ENCODE data around the gene CCL17.
"Not testable (repeated sequence)": the region's sequence is repeated elsewhere in the genome, so short reads cannot be mapped to it uniquely, and the experiment has no call there.

Gene CCL17

DNA sequence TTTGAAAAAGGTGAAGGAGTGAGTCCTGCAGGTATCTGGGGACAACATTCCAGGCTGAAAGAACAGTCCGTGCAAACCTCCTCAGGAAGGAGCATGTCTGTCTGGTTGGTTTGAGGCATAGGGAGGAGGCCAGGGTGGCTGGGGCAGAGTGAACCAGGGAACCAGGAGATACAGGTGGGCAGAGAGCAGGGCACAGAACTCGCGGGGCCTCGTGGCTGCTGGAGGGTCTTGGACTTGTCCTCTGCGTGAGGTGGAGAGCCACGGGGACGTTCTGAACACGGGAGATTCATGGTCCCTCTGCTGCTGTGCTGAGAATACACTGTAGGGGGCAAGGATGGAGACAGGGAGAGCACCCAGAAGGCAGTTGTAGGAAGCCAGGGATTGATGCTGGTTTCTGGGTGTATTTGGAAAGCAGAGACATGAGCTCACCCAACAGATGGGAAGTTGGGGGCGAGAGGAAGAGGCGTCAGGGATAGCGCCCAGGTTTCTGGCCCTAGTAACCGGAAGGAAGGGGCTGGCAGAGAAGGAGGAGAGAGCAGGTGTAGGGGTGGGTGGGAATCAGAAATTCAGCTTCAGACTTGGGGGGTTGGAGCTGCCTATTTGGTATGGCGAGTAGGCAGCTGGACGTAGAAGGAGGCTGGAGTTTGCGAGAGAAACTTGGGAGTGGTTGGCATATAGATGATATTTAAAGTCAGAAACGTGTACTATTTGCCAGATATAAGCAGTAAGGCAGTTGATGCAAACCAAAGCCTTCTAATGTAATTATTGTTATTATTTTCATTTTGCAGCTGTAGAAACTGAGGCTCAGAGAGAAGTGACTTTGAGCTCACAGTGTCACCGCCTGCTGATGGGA is at the start of gene CCL17:
Gene CCL17 (plus strand): TSS at position 803 of the 853 bp plus-strand sequence. CDS start 9,166 bp downstream, outside the sequence.
- FAIRE-seq (no peak), DNase-seq (ENCODE audit: insufficient read length, low spot score) (no peak)

DNA sequence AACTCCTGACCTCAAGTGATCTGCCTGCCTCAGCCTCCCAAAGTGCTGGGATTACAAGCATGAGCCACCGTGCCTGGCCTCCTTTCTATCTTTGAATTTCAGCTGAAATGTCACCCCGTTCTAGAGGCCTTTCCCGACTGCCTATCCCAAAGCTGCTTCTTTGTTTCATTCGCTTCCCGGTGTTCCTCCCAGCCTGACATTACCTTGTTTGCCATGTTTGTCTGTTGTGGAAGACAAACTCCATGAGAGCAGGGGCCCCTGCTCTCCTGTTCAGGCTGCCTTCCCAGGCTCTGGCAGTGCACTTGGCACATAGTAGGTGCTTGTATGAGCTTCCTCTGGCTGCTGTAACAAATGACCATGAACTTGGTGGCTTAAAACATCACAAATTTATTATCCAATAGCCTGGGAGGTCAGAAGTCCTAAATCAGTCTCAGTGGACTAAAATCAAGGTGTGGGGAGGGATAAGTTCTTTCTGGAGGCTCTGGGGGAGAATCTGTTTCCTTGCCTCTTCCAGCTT is 48.6 kb upstream of the CCL17 start:
- FAIRE-seq (no peak), DNase-seq (ENCODE audit: insufficient read length, low spot score) (no peak)

DNA sequence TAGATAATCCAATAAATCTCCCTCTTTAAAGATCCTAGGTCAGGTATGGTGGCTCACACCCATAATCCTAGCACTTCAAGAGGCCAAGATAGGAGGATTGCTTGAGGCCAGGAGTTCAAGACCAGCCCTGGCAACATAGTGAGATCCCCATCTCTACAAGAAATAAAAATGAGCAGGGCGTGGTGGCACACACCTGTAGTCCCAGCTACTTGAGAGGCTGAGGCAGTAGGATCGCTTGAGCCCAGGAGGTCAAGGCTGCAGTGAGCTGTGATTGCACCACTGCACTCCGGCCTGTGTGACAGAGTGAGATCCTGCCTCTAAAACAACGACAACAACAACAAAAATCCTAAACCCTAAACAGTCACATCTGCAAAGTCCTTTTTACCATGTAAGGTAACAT is 48.0 kb upstream of the CCL17 start:
- DNase-seq (ENCODE audit: insufficient read length, low spot score), result no peak
- no peak for FAIRE-seq

DNA sequence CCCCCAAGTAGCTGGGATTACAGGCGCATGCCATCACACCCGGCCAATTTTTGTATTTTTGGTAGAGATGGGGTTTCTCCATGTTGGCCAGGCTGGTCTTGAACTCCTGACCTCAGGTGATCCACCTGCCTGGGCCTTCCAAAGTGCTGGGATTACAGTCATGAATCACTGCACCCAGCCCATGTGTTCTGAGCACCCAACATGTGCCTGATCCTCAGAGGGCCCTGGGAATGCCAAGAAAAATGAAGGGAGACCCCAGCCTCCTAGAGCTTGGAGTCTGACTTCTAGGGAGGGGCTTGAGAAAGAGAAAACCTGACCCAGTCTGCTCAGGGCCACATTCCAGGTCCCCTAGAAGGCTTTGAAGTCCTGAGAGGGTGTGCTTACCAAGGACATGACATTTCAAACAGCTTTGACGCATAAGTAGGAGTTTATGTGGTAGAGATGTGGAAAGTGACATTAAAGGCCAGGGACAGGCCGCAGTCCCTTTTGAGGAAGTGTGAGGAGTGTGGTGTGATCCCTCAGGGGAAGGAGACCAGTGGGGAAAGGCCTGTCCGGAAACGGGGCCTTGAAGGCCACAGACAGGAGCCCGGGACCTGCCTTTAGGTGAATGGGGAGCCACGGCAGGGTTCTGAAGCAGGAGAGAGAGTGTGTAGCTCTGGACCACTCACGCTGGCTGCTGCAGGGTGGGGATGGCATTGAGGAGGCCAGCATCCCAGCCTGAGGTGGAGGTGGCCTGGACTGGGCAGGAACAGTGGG is 47.1 kb upstream of the CCL17 start:
- DNase-seq (ENCODE audit: insufficient read length, low spot score), result no peak
- peak; percentile 58 for FAIRE-seq

DNA sequence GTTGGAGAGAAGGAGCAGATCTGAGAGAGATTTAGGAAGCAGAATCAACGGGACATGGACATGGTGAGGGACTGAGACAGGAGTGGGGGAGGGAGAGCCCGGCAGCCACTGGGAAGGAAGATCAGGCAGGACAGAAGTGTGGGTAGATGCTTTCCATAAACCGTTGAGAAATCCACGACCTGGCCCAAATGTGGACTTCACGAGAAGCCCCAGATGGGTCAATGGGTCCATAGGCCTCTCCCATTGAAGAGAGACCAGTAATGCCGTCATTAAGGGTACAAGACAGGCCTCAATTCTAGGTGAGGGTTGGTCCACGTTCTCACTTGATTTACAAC is 46.5 kb upstream of the CCL17 start:
- FAIRE-seq (no peak), DNase-seq (ENCODE audit: insufficient read length, low spot score) (no peak)

DNA sequence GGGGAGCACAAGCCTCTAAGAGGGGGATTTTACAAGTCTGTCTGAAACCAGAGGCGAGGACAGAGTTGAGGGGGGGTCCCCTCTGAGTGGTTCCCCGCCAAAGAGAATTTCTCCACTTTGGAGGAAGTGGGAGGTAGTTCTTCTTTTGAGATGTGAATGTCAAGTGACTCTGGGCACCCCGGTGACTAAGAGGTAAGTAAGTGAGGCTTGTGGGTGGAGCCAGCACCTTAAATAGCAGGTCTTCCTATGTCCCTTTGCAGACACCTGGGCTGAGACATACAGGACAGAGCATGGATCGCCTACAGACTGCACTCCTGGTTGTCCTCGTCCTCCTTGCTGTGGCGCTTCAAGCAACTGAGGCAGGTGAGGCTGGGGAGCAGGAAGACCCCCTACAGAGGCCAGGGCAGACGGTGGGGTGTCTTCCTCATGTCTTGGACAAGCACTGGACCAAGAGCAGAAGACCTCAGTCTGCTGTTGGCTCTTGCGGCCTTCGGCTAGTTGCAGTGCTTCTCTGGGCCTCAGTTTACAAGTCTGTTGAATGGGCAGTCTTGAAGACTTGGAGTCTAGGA is 46.0 kb upstream of the CCL17 start, which contains the start of gene CCL22:
Gene CCL22 (plus strand): TSS at position 257 of the 569 bp plus-strand sequence. CDS start 34 bp downstream, at position 291.
- FAIRE-seq (peak; percentile 40), DNase-seq (ENCODE audit: insufficient read length, low spot score) (no peak)

DNA sequence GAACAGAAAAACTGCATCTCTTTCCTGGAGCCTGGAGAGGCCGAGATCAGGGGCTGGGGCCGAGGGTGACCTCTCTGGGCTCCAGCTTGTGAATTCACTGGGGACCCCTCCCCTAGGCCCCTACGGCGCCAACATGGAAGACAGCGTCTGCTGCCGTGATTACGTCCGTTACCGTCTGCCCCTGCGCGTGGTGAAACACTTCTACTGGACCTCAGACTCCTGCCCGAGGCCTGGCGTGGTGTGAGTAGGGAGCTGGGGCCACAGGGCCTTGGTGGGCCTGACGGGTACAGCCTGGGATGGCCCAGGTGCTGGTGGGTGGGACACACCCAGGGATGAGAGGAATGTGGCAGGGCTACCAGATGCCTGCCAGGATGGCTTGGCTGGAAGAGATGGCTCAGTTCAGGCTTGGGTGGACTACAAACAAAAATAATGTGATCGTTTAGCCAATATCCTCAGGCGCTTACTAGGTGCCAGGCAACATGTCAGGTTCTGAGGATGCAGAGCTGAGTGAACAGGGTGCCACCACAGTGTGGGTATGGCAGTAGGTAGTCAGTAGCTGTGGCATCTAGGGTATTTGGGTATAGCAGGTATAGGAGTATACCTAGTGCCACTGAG is 44.1 kb upstream of the CCL17 start:
- DNase-seq (ENCODE audit: insufficient read length, low spot score), result no peak

DNA sequence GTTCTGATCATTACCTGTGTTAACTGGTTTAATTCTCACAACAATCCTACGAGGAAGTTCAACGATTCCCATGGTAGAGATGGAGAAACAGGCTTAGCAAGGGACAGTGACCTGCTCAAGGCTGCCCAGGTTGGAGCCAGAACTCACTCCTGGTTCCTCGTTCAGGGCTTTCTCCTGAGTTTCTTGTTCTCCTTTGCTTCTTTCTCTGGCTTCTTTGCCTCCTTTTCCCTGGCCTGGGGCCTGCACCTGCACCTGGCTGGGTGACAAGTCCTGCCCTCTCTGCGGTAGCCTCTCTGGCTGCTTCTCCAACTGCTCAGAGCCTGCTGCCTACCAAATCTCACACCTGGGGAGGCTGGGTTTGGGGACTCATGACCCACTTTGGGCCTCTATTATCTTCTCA is 43.2 kb upstream of the CCL17 start:
- FAIRE-seq (no peak), DNase-seq (ENCODE audit: insufficient read length, low spot score) (no peak)

More for the DNA sequence above, 44.1 kb upstream of the CCL17 start:
- FAIRE-seq, result no peak

DNA sequence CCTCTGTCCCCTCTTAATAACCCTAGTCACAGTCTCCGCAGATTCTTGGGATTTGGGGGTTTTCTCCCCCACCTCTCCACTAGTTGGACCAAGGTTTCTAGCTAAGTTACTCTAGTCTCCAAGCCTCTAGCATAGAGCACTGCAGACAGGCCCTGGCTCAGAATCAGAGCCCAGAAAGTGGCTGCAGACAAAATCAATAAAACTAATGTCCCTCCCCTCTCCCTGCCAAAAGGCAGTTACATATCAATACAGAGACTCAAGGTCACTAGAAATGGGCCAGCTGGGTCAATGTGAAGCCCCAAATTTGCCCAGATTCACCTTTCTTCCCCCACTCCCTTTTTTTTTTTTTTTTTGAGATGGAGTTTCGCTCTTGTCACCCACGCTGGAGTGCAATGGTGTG is 40.4 kb upstream of the CCL17 start:
- DNase-seq (ENCODE audit: insufficient read length, low spot score) (no peak), FAIRE-seq (no peak)

DNA sequence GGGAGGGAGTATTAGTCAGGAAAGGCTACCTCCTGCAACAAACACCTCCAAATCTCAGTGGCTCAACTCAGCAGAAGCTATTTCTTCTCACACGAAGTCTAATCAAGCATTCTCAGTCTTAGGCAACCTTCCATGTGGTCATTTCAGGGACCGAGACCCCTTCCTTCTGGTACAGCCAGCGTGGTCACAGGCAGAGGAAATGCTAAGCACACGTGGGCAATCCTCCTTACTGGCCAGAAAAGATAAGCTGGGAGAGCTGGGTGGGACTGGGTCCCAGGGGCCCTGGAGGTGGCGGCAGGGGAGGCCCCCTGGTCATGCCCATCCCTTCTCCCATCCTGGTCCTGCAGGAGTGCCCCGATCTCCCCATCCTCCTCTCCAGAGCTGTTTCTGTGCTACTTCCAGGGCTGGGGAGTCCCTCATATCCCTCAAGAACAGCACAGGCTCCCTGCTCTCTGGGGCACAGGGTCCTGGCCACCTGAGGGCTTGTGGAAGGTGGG is 38.0 kb upstream of the CCL17 start:
- DNase-seq (ENCODE audit: insufficient read length, low spot score), result no peak
- no peak for FAIRE-seq

DNA sequence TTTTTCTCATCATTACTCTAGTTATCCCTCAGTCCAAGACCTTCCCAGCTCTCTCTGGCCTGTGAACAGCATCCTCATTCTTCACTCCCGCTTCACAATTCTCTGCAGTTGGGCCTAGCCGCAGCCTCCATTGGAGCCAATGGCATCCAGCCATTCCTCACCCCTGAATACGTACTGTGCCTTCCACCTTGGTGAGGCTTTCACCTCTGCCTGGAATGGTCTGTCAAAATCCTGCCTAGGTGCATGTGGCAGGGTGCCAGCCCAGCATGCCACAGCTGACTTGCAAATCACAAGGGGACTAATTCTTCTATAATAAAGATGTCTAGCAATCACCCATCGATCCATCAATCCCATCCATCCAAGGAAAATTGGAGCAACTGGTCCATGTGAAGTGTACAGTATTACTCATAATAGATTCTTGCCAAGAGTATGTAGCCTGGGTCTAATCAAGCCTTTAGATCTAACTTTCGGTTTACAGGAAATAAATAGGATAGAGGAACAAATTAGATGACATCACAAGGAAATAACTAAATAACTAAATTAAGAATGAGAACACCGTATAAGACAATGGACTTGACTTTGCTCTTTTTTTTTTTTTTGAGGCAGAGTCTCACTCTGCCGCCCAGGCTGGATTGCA is 37.3 kb upstream of the CCL17 start:
- DNase-seq (ENCODE audit: insufficient read length, low spot score) (no peak), FAIRE-seq (no peak)

DNA sequence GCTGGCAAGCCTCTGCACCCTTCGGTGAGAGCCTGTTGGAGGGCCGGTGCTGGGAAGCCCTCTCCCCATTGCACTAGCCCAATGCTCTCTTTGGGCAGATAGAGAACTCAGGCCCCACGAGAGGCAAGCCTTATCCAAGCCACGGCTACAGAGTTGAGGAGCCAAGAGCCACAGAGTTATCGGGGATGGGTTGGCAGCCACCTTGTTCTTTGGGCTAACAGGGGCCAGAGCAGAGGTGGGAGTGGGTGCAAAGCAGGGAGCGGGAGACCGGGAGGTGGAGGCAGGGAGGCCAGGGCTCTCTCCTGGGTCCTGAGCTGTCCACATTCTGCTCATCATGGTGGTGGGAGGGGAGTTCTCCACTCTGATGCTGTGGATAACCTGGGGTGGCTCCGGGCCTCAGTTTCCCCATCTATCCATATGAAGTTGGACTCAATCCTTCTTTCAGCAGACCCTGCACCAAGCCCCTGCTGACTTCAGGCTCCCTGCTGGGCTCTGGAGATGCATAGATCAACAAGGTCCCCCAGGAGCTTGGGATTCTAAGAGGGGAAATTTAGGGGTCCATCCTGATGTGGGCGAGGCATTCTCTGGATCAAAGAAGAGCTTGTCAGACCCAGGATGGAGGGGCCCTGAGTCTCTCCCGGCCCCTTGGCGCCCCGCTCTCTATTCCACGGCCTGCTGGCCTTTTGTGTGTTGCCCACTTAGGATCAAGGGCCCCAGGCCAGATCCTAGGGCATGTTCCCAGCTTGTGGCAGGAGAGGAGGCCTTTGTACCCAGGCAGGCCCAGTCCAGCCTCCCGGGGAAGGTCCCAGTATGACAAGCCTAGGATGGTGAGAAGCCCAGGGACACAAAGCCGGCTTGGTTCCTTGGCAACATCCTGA is 32.8 kb upstream of the CCL17 start:
- FAIRE-seq (no peak), DNase-seq (ENCODE audit: insufficient read length, low spot score) (no peak)

DNA sequence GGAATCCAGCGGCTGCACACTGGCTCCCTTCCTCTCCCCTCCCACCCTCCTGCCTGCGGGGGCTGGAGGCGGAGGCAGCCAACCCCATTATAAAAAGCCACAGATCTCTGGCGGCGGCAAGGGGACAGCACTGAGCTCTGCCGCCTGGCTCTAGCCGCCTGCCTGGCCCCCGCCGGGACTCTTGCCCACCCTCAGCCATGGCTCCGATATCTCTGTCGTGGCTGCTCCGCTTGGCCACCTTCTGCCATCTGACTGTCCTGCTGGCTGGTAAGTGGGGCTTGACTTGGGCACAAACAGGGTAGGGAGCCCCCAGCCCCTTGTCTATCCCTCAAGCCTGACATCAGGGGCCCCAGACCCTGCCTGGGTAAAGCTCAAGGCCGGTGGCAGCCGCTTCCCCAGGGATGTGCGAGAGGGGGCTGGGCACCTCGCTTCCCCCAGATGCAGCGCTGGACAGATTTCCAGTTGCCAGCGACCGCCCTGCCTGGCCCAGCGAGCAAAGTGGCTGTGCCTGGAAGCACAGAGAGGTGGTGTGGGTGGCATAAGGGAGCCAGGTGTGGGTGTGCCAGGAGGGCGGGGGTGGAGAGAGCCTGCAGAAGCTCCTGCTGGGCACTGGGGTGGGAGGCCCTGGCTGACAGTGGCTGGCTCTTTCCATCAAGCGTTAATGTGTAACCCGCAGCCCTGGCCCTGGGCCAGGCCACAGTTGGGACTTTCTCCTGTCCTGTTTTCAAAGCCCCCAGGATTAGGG is 32.0 kb upstream of the CCL17 start, which contains the start of gene CX3CL1:
Gene CX3CL1 (plus strand): TSS at position 119 of the 745 bp plus-strand sequence. CDS start 79 bp downstream, at position 198.
- no peak for DNase-seq (ENCODE audit: insufficient read length, low spot score)
- no peak for FAIRE-seq

DNA sequence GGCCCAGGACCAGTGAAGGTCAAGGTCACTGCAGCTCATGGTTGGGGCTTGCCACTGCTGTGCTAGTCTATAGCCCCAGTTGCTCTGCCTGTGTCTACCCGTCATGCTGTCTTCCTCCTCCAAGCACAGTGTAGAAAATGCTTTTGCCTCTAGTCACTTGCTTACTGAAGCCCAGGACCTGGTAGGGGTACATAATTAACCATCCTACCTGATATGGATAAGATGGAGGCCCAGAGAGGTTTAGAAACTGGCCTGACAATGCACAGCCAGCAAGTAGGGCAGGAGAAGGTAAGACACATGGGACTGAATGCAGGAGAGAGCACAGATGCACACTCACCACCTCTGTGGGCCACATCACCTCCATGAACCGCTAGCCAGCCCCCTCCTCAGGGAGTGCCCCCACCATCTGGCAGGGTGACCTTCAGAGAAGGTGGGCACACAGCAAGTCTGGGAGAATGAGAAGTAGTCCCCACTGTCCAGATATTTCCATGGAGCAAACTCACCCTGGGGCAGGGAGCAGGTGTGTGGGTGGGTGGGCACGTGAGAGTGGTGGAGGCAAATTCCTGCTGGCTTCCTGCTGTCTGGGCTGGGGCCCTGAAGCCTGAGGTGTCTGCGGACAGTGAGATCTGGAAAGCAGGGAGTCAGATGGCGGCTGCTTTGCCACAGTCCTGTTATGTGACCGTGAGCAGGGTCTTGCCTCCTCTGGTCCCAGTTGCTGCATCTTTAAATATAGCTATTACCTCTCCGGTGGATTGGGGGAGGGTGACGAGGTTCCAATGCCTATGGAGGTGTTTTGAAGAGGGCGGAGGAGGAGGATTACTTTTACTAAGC is 31.2 kb upstream of the CCL17 start:
- FAIRE-seq (peak; percentile 40), DNase-seq (ENCODE audit: insufficient read length, low spot score) (no peak)

DNA sequence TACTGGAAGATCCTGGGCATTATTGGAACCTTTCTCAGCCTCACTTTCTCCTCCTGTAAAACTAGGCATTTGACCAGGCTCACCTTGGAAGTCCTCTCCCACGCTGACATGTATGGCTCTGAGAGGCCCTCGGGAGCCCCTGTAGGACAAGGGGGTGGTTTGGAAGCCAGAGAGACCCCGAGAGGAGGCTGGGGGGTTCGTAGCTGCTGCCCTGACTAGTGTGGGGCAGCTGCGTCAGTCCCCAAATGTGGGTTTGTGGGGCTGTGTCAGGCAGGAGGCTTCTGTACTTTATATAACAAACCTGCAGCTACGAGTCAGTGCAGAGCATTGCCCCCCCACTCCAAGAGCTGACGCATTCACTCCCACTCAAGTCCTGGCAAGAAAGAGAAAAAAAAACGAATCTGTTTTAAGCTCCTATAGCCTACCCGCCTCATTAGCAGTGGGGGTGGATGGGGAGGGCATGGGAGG is 30.5 kb upstream of the CCL17 start:
- DNase-seq (ENCODE audit: insufficient read length, low spot score) (no peak), FAIRE-seq (peak; percentile 49)

DNA sequence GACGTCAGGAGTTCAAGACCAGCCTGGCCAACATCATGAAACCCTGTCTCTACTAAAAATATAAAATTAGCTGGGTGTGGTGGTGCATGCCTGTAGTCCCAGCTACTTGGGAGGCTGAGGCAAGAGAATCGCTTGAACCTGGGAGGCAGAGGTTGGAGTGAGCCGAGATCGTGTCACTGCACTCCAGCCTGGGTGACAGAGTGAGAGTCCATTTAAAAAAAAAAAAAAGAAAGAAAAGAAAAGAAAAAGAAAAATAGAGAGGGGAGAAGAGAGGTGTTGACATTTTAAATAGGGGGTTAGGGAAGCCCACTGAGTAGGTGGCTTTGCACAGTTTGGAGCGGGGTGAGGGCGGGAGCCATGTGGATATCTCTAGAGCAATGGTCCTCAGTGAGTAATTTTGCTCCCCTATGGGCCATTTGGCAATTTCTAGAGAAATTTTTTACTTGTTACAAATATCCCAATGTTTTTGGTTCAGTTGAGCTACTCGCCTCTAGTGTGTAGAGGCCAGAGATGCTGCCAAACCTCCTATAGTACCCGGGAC is 29.6 kb upstream of the CCL17 start:
- FAIRE-seq; DNase-seq (ENCODE audit: insufficient read length, low spot score): not testable (repeated sequence)

DNA sequence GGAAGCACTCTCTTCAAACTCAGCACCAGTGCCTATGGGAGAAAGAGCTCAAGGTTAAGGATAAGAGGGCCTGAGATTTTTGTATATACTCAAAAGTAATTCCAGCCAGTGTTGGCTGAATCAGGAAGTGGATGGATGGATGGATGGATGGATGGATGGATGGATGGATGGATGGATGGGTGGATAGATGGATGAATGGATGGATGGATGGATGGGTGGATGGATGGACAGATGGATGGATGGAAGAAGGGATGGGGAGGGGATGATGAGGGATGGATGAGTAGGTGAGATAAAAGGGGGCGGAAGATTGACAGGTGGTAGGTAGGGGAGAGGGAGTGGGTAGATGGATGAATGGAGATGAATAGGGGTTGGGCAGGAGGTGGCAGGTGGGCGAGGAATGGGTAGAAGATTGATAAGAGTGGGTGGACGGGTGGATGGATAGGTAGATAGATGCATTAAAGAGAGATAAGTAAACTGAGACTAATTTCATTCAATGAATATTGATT is 28.2 kb upstream of the CCL17 start:
- DNase-seq (ENCODE audit: insufficient read length, low spot score), result no peak
- FAIRE-seq, result no peak

All from GM19239 (cell line).